Measurements from ENCODE around the gene EXOC4. TPM values are rescaled to one million over a fixed set of nuclear protein-coding genes. Genes with fewer than 3 reads are reported as not detected.

EXOC4 gene
- total RNA-seq, 1 experiment from 2014 or later = 75.8 TPM

- Histone ChIP-seq H2AFZ (ENCODE audit: low read length) (no peak overlapping the region), H3T11ph (ENCODE audit: low read length) (no peak overlapping the region), H3K79me1 (ENCODE audit: insufficient read depth, low read depth, low read length, poor library complexity, severe bottlenecking) (no peaks in the 10 kb centered on the region), H2BK15ac (ENCODE audit: low read depth, low read length) (no peak overlapping the region), H4K20me1 (ENCODE audit: control insufficient read depth, insufficient read depth, insufficient read length) (no peaks in the 10 kb centered on the region), H2BK120ac (ENCODE audit: low read depth, low read length, poor library complexity, severe bottlenecking) (no peak overlapping the region), H2BK5ac (ENCODE audit: insufficient read length, low read length) (no peak overlapping the region), H4K8ac (replicated peaks; ENCODE audit: insufficient read length, low read depth, low read length) (no peak overlapping the region), H3K4me2 (ENCODE audit: insufficient read depth, insufficient read length, low read length) (no peak overlapping the region), H3K79me2 (ENCODE audit: insufficient read depth, low read length) (no peaks in the 10 kb centered on the region), H3K4me1 (ENCODE audit: insufficient read depth, low read length) (peaks cover 2% of the 10 kb centered on the region; the same call in 1 of the 2 replicates), H3K14ac (ENCODE audit: insufficient read depth, low read length) (no peak overlapping the region), H2BK20ac (ENCODE audit: low read depth, low read length, poor library complexity, severe bottlenecking) (no peak overlapping the region), H2AK5ac (ENCODE audit: insufficient read length, low read length) (no peak overlapping the region), H3K23ac (ENCODE audit: insufficient read length, low read depth, low read length) (no peak overlapping the region), H3K27ac (ENCODE audit: insufficient read length, low read depth, low read length) (no peak overlapping the region), H3K27me3 (ENCODE audit: insufficient read depth, low read length) (no peaks in the 10 kb centered on the region), H3K9ac (ENCODE audit: extremely low read depth, insufficient read length, low read length) (no peak overlapping the region), H3K9me3 (ENCODE audit: control insufficient read depth, low read depth, low read length) (no peaks in the 10 kb centered on the region), H3K23me2 (ENCODE audit: insufficient read length, low read depth, low read length, poor library complexity, severe bottlenecking) (no peaks in the 10 kb centered on the region), H2BK12ac (ENCODE audit: insufficient read length, low read depth, low read length) (no peak overlapping the region), H4K5ac (ENCODE audit: insufficient read length, low read depth, low read length) (no peak overlapping the region), H3K18ac (ENCODE audit: insufficient read length, low read depth, low read length) (no peak overlapping the region), H4K91ac (ENCODE audit: insufficient read length, low read depth, low read length) (no peak overlapping the region), H3K4ac (ENCODE audit: low read depth, low read length) (no peak overlapping the region), H3K56ac (ENCODE audit: insufficient read length, low read depth, low read length) (no peak overlapping the region)
- H3K27me3 Mint-ChIP-seq (ENCODE audit: low read depth) = no peaks in the 10 kb centered on the region
- TF ChIP-seq CTCF (conservative IDR thresholded peaks at IDR 0.05) = no peak
- peak overlapping the region in 1 of 3 experiments; percentile 9; a peak in 2 of 7 replicates for H3K27ac Mint-ChIP-seq
- no peak for DNase-seq
- H3K9me3 Mint-ChIP-seq = peaks cover 3 to 12% of the 10 kb centered on the region in 2 experiments
- peaks cover 43 to 46% of the 10 kb centered on the region in 2 experiments for H3K4me1 Mint-ChIP-seq
- WGBS (ENCODE audit: extremely low coverage, insufficient read length, low lambda C conversion rate) = no CpG with 5 or more reads among the region's 1 CpG
- peaks cover 8 to 20% (median 12%) of the 10 kb centered on the region in 3 experiments; a peak in 6 of 7 replicates for H3K36me3 Mint-ChIP-seq (ENCODE audit: insufficient read depth in 1 of 3, low read depth in 3 of 3)
- H3K4me3 Mint-ChIP-seq = no peak overlapping the region
These were observed 178.4 kb downstream of the EXOC4 start for GRCh38 chr7:133431134-133431724.
